Right renal pelvis (tissue), 4 donors: Measurements from ENCODE around the gene CSTB. TPM values are rescaled to one million over a fixed set of nuclear protein-coding genes. Genes with fewer than 3 reads are reported as not detected.

Experiments used
- DNase-seq, 4 donors: peaks; one replicate each; pipeline ENCODE4 v3.0.0-alpha.2; 2013; ENCODE audit warnings: low read depth in 4 of 4, low spot score in 3 of 4, missing footprints in 1 of 4
- polyA plus RNA-seq, 4 donors: library from polyadenylated mRNA; unstranded; fragments of 120-200 nt; gene quantifications; one replicate each; pipeline ENCODE4 v1.2.1, GENCODE V29; 2013; ENCODE audit not compliant: insufficient read length in 4 of 4

Gene CSTB
- polyA plus RNA-seq, 4 donors: 41.7 to 66.1 (median 51.2) TPM

DNA sequence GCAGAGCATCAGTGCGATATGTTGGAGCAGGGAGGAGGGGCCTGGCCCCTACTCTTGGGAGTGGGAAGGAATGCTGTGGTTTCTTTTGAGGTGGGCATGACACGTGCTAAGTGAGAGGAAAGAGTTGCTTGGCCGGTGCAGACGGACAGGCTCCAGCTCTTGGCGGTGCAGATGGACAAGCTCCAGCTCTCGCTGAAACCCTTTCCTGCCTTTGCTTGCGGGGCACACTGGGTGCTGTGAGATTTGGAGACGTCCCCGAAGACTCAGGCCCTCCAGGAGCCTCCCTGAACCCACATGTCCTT lies 41.2 kb downstream of the CSTB start:
- DNase-seq: no peak

DNA sequence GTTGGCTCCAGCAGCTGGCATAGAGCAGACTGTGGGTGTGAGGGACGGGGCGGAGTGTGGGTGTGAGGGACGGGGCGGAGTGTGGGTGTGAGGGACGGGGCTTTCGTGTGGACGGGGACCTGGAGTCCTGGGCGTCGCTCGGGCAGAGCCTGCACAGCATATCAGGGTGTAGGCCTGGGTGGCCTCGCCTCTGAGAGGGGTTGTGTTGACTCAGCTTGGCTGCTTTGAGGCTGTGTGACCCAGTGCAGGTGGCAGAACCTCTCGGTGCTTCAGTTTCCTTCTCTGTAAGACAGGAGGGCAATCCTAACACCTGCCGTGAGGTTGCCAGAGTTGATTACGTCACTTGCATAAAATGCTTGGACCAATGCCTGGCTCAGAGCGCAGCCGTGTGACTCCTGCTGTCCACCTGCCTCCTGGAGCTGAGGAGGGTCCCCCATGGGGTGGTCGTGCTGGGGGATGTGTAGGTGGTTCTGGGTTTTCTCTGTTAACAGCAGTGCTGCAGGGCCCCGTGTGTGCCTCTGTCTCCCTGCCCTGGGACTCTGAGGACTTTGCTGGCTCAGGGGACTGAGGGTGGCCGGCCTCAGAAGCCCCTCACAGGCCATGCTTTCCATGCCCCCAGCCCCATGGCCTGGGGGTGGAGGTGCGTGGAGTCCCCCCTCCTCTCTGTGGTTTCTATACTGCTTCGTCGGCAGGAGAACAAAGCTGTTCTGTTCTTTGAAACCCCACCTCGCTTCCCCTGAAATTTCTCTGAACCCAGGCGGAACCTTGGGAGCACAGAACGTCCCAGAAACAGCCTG lies 41.8 kb downstream of the CSTB start:
- DNase-seq: no peak

GRCh38 chr21:43733529-43734071 lies 42.5 kb downstream of the CSTB start:
- DNase-seq: no peak

- no peak for DNase-seq
Observed at GRCh38 chr21:43733060-43733459, 43.0 kb downstream of the CSTB start.

DNA sequence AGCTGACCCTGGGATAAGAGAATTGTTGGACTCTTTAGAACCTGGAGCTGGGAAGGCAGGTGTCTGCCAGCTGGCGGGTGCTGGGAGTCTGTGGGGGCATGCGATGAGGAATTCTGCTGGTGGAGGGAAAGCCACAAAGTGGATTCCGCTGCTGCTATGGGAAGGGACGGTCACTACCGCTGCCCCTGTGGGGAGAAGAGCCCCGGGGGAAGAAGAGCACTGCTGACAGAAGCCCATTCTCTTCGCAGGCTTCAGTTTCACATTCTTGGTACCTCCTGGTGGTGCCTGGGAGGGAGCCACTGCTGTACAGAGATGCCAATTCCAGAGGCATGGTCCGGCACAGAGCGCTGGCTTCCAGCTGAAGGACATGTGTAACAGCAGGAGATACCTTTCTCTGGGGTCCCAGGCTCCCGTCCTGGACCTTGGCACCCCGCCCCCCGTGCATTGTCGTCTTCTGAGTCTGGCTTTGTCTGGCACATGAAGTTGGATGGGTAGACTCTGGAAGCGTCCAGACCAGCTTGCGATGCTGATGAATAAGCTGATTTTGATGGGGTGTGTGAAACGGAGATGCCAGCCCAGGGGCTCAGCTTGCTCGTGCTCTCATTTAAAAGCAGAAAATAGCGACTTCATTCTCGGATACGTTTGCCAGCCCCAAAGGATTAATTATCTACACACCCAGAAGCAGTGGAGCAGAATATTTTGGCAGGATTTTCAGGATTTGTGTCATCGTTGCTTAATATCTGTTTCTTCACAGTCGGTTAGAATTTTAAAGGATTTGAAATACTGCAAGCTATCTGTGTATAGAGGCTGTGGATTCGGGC lies 44.0 kb downstream of the CSTB start:
- DNase-seq: no peak

- DNase-seq: no peak
Observed at GRCh38 chr21:43731476-43731875, 44.6 kb downstream of the CSTB start.

DNA sequence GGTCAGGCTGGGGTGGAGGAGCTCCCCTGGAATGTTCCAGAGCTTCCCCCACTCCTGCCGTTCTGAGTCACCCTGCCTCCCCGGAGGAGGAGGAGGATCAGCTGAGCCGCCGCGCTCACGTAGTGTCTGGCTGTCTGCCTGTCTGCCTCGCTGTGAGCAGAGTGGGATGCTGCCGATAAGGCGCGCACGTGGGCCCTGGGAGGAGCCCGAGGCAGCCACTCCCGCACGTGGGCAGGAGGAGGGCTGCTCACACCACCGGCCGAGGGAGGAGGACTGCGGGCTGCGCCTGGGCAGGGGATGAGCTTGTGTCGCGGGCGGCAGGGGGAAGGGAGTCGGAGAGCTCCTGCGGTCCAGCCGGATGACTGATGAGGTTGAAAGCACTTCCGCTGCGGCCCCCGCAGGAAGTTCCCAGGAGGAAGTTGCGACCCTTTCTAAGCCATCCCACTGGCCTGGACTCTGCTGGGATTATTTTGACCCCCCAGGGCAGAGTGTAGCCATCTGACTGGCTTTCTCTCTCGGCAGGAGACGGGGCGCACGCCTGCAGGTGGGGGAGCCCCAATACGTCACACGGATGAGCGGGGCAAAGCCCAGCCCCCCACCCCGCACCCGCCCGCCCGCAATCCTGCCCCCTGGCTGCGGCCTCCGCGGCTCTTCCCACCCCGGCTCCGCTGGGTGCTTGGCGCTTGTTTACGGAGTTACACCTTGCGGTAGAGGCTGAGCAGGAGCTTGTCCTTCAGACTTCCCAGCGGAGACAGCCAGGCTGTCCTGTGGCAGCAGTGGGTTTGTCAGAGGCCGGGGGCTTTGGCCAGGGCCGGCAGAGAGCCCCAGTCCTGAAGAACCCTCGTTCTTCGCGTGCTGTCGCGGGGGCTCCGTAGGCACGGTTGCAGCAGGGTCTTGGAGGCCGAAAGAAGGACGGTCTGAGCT lies 47.4 kb downstream of the CSTB start:
- DNase-seq: peak; percentile 68 to 76 (median 75)

DNA sequence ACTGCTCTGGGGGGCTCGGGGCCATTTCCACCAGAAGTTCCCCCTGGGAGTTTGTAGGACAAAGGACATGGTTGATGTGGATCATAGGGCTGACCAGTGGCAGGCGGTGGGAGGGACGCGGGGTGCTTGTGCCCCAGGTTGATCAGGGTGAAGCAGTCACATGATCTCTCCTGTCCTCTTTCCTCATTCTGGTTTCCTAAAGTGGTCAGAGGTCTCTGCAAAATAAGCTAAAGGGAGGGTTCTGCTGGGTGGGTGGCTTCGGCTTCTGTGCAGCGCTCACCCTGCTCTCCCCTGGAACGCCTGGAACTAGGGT lies 48.0 kb downstream of the CSTB start:
- no peak for DNase-seq

- DNase-seq: no peak
Observed at GRCh38 chr21:43727519-43728153, 48.5 kb downstream of the CSTB start.

DNA sequence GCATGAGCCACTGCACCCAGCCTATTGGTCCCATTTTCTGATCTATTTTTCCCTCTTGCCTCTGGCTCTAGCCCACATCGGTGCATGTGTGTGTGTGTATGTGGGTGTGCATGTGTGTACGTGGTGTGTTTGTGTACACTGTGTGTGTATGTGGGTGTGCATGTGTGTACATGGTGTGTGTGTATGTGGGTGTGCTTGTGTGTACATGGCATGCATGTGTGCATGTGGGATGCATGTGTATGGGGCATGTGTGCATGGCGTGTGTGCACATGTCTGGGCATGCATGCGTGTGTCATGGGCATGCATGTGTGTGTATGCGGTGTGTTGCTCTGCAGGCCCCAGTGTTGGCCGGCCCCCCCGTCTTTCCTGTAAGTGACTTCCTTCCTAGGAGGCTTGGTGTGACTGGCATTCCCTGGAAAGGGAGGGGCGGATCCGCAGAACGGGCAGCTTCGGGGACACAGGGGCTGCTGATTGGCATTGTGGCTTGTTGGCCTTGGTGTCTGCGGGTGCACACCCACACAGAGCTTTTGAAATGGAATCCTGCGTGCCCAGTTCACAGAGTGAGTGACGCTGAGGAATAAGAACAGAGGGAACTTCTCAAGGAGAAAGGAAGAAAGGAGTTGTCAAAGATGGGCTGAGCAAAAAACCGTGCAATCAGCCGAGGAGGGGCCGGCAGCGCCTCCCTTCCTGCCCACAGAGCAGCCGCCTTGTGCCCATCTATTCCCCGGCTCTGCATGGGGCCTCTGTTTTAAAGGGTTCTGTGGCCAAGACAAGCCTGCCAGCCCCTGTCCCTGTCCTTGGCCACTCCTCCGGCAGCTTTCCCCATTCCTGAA lies 49.2 kb downstream of the CSTB start:
- DNase-seq: no peak

Other genes with a start within 250 kb of the CSTB start
- 1 to 10 TPM; 1.9 to 2.4 (median 2.2) TPM for gene HSF2BP, start 116.8 kb downstream of the CSTB start, polyA plus RNA-seq
- 10 to 100 TPM; 30.2 to 31.0 (median 30.5) TPM for gene RRP1B, start 116.7 kb downstream of the CSTB start, polyA plus RNA-seq
- 10 to 100 TPM; 69.5 to 77.9 (median 74.5) TPM for gene PDXK, start 57.2 kb downstream of the CSTB start, polyA plus RNA-seq
- 10 to 100 TPM; 26.2 to 38.2 (median 30.1) TPM for gene RRP1, start 13.3 kb upstream of the CSTB start, polyA plus RNA-seq
- 10 to 100 TPM; 55.2 to 63.3 (median 59.4) TPM for gene AGPAT3, start 88.9 kb upstream of the CSTB start, polyA plus RNA-seq
- gene TRAPPC10, start 236.0 kb upstream of the CSTB start, polyA plus RNA-seq: 10 to 100 TPM; 38.2 to 40.8 (median 39.4) TPM